ENCODE data around the gene STX3.
"Not testable (repeated sequence)": the region's sequence is repeated elsewhere in the genome, so short reads cannot be mapped to it uniquely, and the experiment has no call there.

The STX3 gene

DNA sequence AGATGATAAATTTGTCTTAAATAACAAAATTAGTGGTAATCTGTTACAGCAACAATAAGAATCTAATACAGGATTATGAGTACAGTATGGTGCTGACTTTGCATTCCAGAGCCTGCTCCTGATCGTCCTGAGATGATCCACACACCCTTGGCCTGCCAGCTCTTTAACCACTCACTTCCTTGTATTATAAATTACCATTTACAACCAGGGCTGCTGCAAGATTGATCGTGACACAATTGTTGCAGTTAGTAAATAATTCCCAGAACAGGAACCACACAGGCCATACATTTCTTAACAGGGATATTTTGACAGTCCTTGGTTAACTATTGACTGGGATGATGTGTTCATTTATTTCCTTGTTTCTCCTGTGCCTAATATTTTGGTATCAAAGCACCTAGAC, 94.0 kb downstream of the STX3 start:
- CTCF ChIA-PET, result no interaction called here
- no peaks in the 10 kb centered on the region for H3K36me3 ChIP-seq (ENCODE audit: control insufficient read depth in 4 of 4, insufficient read depth in 4 of 4, low read length in 3 of 4)
- DNase-seq, result peak in 1 of 3 donors; percentile 11
- no peaks in the 10 kb centered on the region for H3K27me3 ChIP-seq (replicated peaks in 2 of 5; ENCODE audit: control insufficient read depth in 4 of 5, insufficient read depth in 5 of 5, low read length in 4 of 5)
- no peak overlapping the region for H3K4me3 ChIP-seq (ENCODE audit: control insufficient read depth in 1 of 7, extremely low read depth in 1 of 7, insufficient read depth in 4 of 7, low read depth in 2 of 7, low read length in 6 of 7)
- peaks cover 0 to 9% (median 0%) of the 10 kb centered on the region in 4 experiments for H3K4me1 ChIP-seq (ENCODE audit: control extremely low read depth in 1 of 4, control insufficient read depth in 4 of 4, insufficient read depth in 4 of 4, low read length in 3 of 4)
- WGBS (ENCODE audit: insufficient coverage), result no CpG with 5 or more reads among the region's 2 CpGs
- H3K27ac ChIP-seq (ENCODE audit: insufficient read depth in 1 of 2, low read depth in 1 of 2, low read length in 2 of 2, poor library complexity in 1 of 2, severe bottlenecking in 2 of 2), result no peak overlapping the region
- H3K9me3 ChIP-seq (ENCODE audit: control extremely low read depth in 1 of 5, control insufficient read depth in 4 of 5, insufficient read depth in 2 of 5, low read depth in 1 of 5, low read length in 4 of 5), result no peaks in the 10 kb centered on the region
- POLR2A ChIA-PET, result no interaction called here

DNA sequence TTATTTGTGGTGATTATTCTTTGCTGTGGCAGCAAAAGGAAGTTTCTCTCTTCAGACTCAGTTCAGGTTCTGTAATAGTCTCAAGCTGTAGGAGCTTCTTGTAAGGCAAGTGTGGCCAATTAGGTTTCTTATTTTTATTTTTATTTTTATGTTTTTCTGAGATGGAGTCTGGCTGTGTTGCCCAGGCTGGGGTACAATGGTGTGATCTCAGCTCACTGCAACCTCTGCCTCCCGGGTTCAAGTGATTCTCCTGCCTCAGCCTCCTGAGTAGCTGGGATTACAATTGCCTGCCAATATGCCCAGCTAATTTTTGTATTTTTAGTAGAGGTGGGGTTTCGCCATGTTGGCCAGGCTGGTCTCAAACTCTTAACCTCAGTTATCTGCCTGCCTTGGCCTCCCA, 94.4 kb downstream of the STX3 start:
- POLR2A ChIA-PET; DNase-seq; H3K27ac ChIP-seq (ENCODE audit: insufficient read depth in 1 of 2, low read depth in 1 of 2, low read length in 2 of 2, poor library complexity in 1 of 2, severe bottlenecking in 2 of 2); H3K4me3 ChIP-seq (ENCODE audit: control insufficient read depth in 1 of 7, extremely low read depth in 1 of 7, insufficient read depth in 4 of 7, low read depth in 2 of 7, low read length in 6 of 7); H3K4me1 ChIP-seq (ENCODE audit: control extremely low read depth in 1 of 4, control insufficient read depth in 4 of 4, insufficient read depth in 4 of 4, low read length in 3 of 4); H3K9me3 ChIP-seq (ENCODE audit: control extremely low read depth in 1 of 5, control insufficient read depth in 4 of 5, insufficient read depth in 2 of 5, low read depth in 1 of 5, low read length in 4 of 5); H3K27me3 ChIP-seq (replicated peaks in 2 of 5; ENCODE audit: control insufficient read depth in 4 of 5, insufficient read depth in 5 of 5, low read length in 4 of 5); H3K36me3 ChIP-seq (ENCODE audit: control insufficient read depth in 4 of 4, insufficient read depth in 4 of 4, low read length in 3 of 4): not testable (repeated sequence)
- CTCF ChIA-PET, result interaction anchor here (0.7 to 1.1 kb wide), 2 partner anchors 23 to 240 kb away, joined by 3 read pairs; no protein-coding TSS in a partner anchor
- 100% methylated on average over 2 of the region's 2 CpGs for WGBS (ENCODE audit: insufficient coverage)

DNA sequence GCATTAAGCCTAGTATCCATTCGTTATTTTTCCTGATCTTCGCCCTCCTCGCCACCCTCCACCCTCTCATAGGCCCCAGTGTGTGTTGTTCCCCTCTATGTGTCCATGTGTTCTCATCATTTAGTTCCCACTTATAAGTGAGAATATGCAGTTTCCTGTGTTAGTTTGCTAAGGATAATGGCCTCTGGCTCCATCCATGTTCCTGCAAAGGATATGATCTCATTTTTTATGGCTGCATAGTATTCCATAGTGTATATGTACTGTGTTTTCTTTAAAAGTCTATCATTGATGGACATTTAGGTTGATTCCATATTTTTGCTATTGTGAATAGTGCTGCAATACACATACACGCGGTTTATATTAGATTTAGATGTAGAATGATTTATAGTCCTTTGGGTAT, 96.2 kb downstream of the STX3 start:
- H3K27ac ChIP-seq (ENCODE audit: insufficient read depth in 1 of 2, low read depth in 1 of 2, low read length in 2 of 2, poor library complexity in 1 of 2, severe bottlenecking in 2 of 2); CTCF ChIA-PET; POLR2A ChIA-PET: not testable (repeated sequence)

DNA sequence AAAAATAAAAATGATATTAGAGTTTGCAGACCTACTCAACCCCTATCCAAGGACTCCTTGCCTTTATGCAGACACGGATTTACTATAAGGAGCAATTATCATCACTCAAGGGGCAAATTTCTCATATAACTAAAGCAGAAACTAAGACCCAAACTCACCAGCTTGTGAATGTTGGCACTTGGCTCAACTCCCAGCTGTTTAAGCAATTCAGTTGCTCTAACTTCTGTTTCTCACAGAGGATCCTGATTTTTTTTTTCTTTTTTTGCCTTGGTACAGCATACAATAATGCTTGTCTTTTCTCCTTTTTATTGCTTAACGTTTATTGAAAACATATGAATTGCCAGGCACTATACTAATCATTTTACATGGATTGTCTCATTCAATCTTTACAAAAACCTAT, 99.7 kb downstream of the STX3 start:
- ChIA-PET CTCF (no interaction called here), POLR2A (no interaction called here)
- no peaks in the 10 kb centered on the region for H3K27me3 ChIP-seq (replicated peaks in 2 of 5; ENCODE audit: control insufficient read depth in 4 of 5, insufficient read depth in 5 of 5, low read length in 4 of 5)
- H3K4me1 ChIP-seq (ENCODE audit: control extremely low read depth in 1 of 4, control insufficient read depth in 4 of 4, insufficient read depth in 4 of 4, low read length in 3 of 4), result peaks cover 0 to 7% (median 3%) of the 10 kb centered on the region in 4 experiments
- DNase-seq, result no peak
- no peak overlapping the region for H3K4me3 ChIP-seq (ENCODE audit: control insufficient read depth in 1 of 7, extremely low read depth in 1 of 7, insufficient read depth in 4 of 7, low read depth in 2 of 7, low read length in 6 of 7)
- 57% methylated on average over 2 of the region's 2 CpGs for WGBS (ENCODE audit: insufficient coverage)
- no peaks in the 10 kb centered on the region for H3K36me3 ChIP-seq (ENCODE audit: control insufficient read depth in 4 of 4, insufficient read depth in 4 of 4, low read length in 3 of 4)
- H3K9me3 ChIP-seq (ENCODE audit: control extremely low read depth in 1 of 5, control insufficient read depth in 4 of 5, insufficient read depth in 2 of 5, low read depth in 1 of 5, low read length in 4 of 5), result no peaks in the 10 kb centered on the region
- no peak overlapping the region for H3K27ac ChIP-seq (ENCODE audit: insufficient read depth in 1 of 2, low read depth in 1 of 2, low read length in 2 of 2, poor library complexity in 1 of 2, severe bottlenecking in 2 of 2)

More for the DNA sequence above, 96.2 kb downstream of the STX3 start:
- H3K27me3 ChIP-seq (replicated peaks in 2 of 5; ENCODE audit: control insufficient read depth in 4 of 5, insufficient read depth in 5 of 5, low read length in 4 of 5); H3K4me3 ChIP-seq (ENCODE audit: control insufficient read depth in 1 of 7, extremely low read depth in 1 of 7, insufficient read depth in 4 of 7, low read depth in 2 of 7, low read length in 6 of 7); DNase-seq; H3K9me3 ChIP-seq (ENCODE audit: control extremely low read depth in 1 of 5, control insufficient read depth in 4 of 5, insufficient read depth in 2 of 5, low read depth in 1 of 5, low read length in 4 of 5); H3K36me3 ChIP-seq (ENCODE audit: control insufficient read depth in 4 of 4, insufficient read depth in 4 of 4, low read length in 3 of 4); H3K4me1 ChIP-seq (ENCODE audit: control extremely low read depth in 1 of 4, control insufficient read depth in 4 of 4, insufficient read depth in 4 of 4, low read length in 3 of 4): not testable (repeated sequence)
- WGBS (ENCODE audit: insufficient coverage), result 90% methylated on average over 2 of the region's 5 CpGs
